HEK293 (cell line): ENCODE measurements around the gene SENP8.

Experiments used
- CTCF ChIA-PET: fragments of 350-600 bp; formaldehyde crosslinking; extraction: SDS; loops from one replicate; lab custom pipeline; 2021; ENCODE audit warnings: antibody characterized with exemption; lab: Yijun Ruan, JAX
- POLR2A ChIA-PET: fragments of 300-600 bp; formaldehyde crosslinking; extraction: SDS; loops from one replicate; lab custom pipeline; 2020; ENCODE audit warnings: antibody characterized with exemption, inconsistent platforms; lab: Yijun Ruan, JAX
- H3K27ac ChIP-seq: fragments of 200-500 bp; sonication (Bioruptor generic); 2 replicates; pipeline ENCODE4 v1.5.1; 2014; ENCODE audit warnings: low read depth, low read length, control low read depth, inconsistent platforms; ENCODE audit errors: extremely low read depth
- H3K36me3 ChIP-seq, 2 experiments: fragments of 200-500 bp in 1 of 2; sonication (Bioruptor generic) in 1 of 2; 1 replicate in 1 of 2; 2 replicates in 1 of 2; pipeline ENCODE4 v1.5.1; 2014 to 2017; ENCODE audit warnings: inconsistent platforms in 2 of 2, low read length in 2 of 2; ENCODE audit not compliant: control insufficient read depth in 2 of 2, insufficient read depth in 1 of 2
- H3K4me1 ChIP-seq: fragments of 200-500 bp; sonication (Bioruptor generic); 2 replicates; pipeline ENCODE4 v1.5.1; 2014; ENCODE audit warnings: mild to moderate bottlenecking, low read length, inconsistent platforms; ENCODE audit not compliant: control insufficient read depth, insufficient read depth
- H3K4me3 ChIP-seq: 2 replicates; pipeline ENCODE4 v1.5.1; 2011; ENCODE audit warnings: low read depth, mild to moderate bottlenecking, control low read depth, low read length, moderate library complexity
- H3K9me3 ChIP-seq: fragments of 200-500 bp; sonication (Bioruptor generic); 2 replicates; pipeline ENCODE4 v1.5.1; 2014; ENCODE audit warnings: low read depth, low read length, inconsistent platforms; ENCODE audit not compliant: control insufficient read depth, insufficient read depth
- CTCF ChIP-seq: fragments of 450-650 bp; formaldehyde crosslinking; IDR thresholded peaks from 2 replicates; pipeline ENCODE4 v1.5.1; 2016; ENCODE audit warnings: missing biosample characterization, missing genetic modification characterization
- GLIS2 ChIP-seq: fragments of 450-650 bp; formaldehyde crosslinking; IDR thresholded peaks from 2 replicates; pipeline ENCODE4 v1.5.1; 2016; ENCODE audit warnings: missing biosample characterization, missing genetic modification characterization
- OSR2 ChIP-seq: fragments of 450-650 bp; formaldehyde crosslinking; IDR thresholded peaks from 2 replicates; pipeline ENCODE4 v1.5.1; 2016; ENCODE audit warnings: missing biosample characterization, missing genetic modification characterization
- OVOL3 ChIP-seq: fragments of 450-650 bp; formaldehyde crosslinking; IDR thresholded peaks from 2 replicates; pipeline ENCODE4 v1.5.1; 2016; ENCODE audit warnings: missing biosample characterization, missing genetic modification characterization
- SETDB1 ChIP-seq: IDR thresholded peaks from one replicate; pipeline ENCODE4 v1.6.1; 2017; ENCODE audit warnings: mild to moderate bottlenecking, low read length, moderate library complexity, mixed read lengths; ENCODE audit not compliant: insufficient read length
- SP3 ChIP-seq: fragments of 450-650 bp; formaldehyde crosslinking; IDR thresholded peaks from 2 replicates; pipeline ENCODE4 v1.5.1; 2016; ENCODE audit warnings: missing biosample characterization, missing genetic modification characterization
- ZBTB20 ChIP-seq: fragments of 450-650 bp; formaldehyde crosslinking; IDR thresholded peaks from 2 replicates; pipeline ENCODE4 v1.5.1; 2016; ENCODE audit warnings: missing biosample characterization, missing genetic modification characterization
- ZBTB26 ChIP-seq: fragments of 450-650 bp; formaldehyde crosslinking; optimal IDR thresholded peaks from 2 replicates; pipeline ENCODE3; 2016; ENCODE audit warnings: missing biosample characterization, mild to moderate bottlenecking, missing genetic modification characterization
- ZFHX2 ChIP-seq: fragments of 450-650 bp; formaldehyde crosslinking; conservative IDR thresholded peaks from 2 replicates; pipeline ENCODE4 v1.5.1; 2016; ENCODE audit warnings: missing biosample characterization, missing genetic modification characterization
- ZNF157 ChIP-seq: fragments of 450-650 bp; formaldehyde crosslinking; IDR thresholded peaks from 2 replicates; pipeline ENCODE4 v1.5.1; 2016; ENCODE audit warnings: missing biosample characterization, missing genetic modification characterization
- ZNF214 ChIP-seq: fragments of 450-650 bp; formaldehyde crosslinking; IDR thresholded peaks from 2 replicates; pipeline ENCODE4 v1.5.1; 2017; ENCODE audit warnings: missing biosample characterization, mild to moderate bottlenecking, missing genetic modification characterization, borderline replicate concordance
- ZNF274 ChIP-seq, 2 experiments: fragments of 200-500 bp in 1 of 2; fragments of 450-650 bp in 1 of 2; sonication (Bioruptor generic) in 1 of 2; formaldehyde crosslinking in 1 of 2; IDR thresholded peaks; 2 replicates each; pipeline versions ENCODE4 v1.5.1 to v1.6.1; 2014 to 2016; ENCODE audit warnings: borderline replicate concordance in 1 of 2, inconsistent platforms in 1 of 2, low read length in 1 of 2, missing biosample characterization in 1 of 2, missing genetic modification characterization in 1 of 2
- ZNF341 ChIP-seq: fragments of 450-650 bp; formaldehyde crosslinking; IDR thresholded peaks from 2 replicates; pipeline ENCODE4; 2016; ENCODE audit warnings: low read depth, missing biosample characterization, missing genetic modification characterization
- ZNF37A ChIP-seq: fragments of 450-650 bp; IDR thresholded peaks from 2 replicates; pipeline ENCODE4 v1.5.1; 2018; ENCODE audit warnings: missing biosample characterization, missing genetic modification characterization
- ZNF514 ChIP-seq: fragments of 450-650 bp; formaldehyde crosslinking; IDR thresholded peaks from 2 replicates; pipeline ENCODE4 v1.5.1; 2016; ENCODE audit warnings: missing biosample characterization, missing genetic modification characterization
- ZNF560 ChIP-seq: fragments of 450-650 bp; formaldehyde crosslinking; IDR thresholded peaks from 2 replicates; pipeline ENCODE4 v1.5.1; 2017; ENCODE audit warnings: missing biosample characterization, missing genetic modification characterization, borderline replicate concordance
- ZNF596 ChIP-seq: fragments of 450-650 bp; IDR thresholded peaks from 2 replicates; pipeline ENCODE4 v1.5.0; 2018; ENCODE audit warnings: missing biosample characterization, mild to moderate bottlenecking, missing genetic modification characterization, moderate library complexity
- ZNF654 ChIP-seq: fragments of 450-650 bp; formaldehyde crosslinking; IDR thresholded peaks from 2 replicates; pipeline ENCODE4 v1.5.1; 2016; ENCODE audit warnings: low read depth, missing biosample characterization, missing genetic modification characterization
- ZNF670 ChIP-seq: fragments of 450-650 bp; formaldehyde crosslinking; IDR thresholded peaks from 2 replicates; pipeline ENCODE4 v1.5.1; 2016; ENCODE audit warnings: missing biosample characterization, missing genetic modification characterization, low read depth
- ZNF792 ChIP-seq: fragments of 450-650 bp; formaldehyde crosslinking; IDR thresholded peaks from 2 replicates; pipeline ENCODE4 v1.5.1; 2016; ENCODE audit warnings: missing biosample characterization, missing genetic modification characterization
- ZSCAN18 ChIP-seq: fragments of 450-650 bp; formaldehyde crosslinking; IDR thresholded peaks from 2 replicates; pipeline ENCODE4 v1.5.1; 2016; ENCODE audit warnings: missing biosample characterization, missing genetic modification characterization
- ZSCAN23 ChIP-seq: fragments of 450-650 bp; formaldehyde crosslinking; IDR thresholded peaks from 2 replicates; pipeline ENCODE4 v1.5.1; 2016; ENCODE audit warnings: missing biosample characterization, missing genetic modification characterization
- ZXDB ChIP-seq: fragments of 450-650 bp; formaldehyde crosslinking; IDR thresholded peaks from 2 replicates; pipeline ENCODE4 v1.5.1; 2016; ENCODE audit warnings: missing biosample characterization, missing genetic modification characterization

Gene SENP8

DNA sequence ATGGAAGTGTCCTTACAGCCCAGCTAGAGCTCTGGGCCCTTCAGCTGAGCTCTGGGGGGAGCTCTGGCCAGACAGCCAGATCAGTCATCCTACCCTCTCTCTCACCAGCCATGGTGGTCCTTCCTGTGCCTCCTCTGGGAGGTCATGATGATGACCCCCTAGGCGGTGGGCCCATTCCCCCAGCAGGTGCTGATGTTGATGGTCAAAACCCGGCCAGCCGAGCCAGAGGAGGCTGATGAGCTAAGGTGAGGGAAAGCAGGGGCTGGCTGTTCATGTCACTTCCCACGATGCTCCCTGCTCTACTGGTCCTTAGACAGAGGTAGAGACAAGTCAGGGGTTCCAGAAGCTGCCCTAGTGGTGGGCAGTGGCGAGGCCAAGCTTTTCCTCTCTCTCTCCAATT, 44.4 kb downstream of the SENP8 start:
- Histone ChIP-seq H3K4me1 (no peaks in the 10 kb centered on the region), H3K27ac (no peak overlapping the region), H3K9me3 (no peaks in the 10 kb centered on the region), H3K36me3 (no peaks in the 10 kb centered on the region), H3K4me3 (no peak overlapping the region)
- peak; percentile 46 for TF ChIP-seq GLIS2
- TF ChIP-seq CTCF (tag by site-specific recombination), result 0 out of 2 replicates have a peak, but pooled peaks have one; percentile 9
- TF ChIP-seq ZBTB20 (tag by site-specific recombination), result no peak
- CTCF ChIA-PET, result interaction anchor here (1.0 to 2.1 kb wide), 3 partner anchors 15 to 96 kb away, joined by 3 to 6 read pairs (median 5); no protein-coding TSS in a partner anchor
- POLR2A ChIA-PET, result no interaction called here

- ChIA-PET POLR2A (interaction anchor here (1.6 kb wide), 1 partner anchor 66 kb away, joined by 5 read pairs; no protein-coding TSS in a partner anchor), CTCF (interaction anchor here (0.6 to 5.1 kb wide), 8 partner anchors 8 to 434 kb away, joined by 3 to 30 read pairs (median 4); no protein-coding TSS in a partner anchor)
- Histone ChIP-seq H3K4me3 (no peak overlapping the region), H3K4me1 (peaks cover 3% of the 10 kb centered on the region; the same call in 1 of the 2 replicates), H3K9me3 (no peaks in the 10 kb centered on the region), H3K36me3 (no peaks in the 10 kb centered on the region)
- TF ChIP-seq ZNF560 (tag by site-specific recombination) (no peak), ZSCAN18 (no peak), OVOL3 (tag by site-specific recombination) (no peak), ZNF596 (no peak), ZNF157 (tag by site-specific recombination) (no peak), ZFHX2 (no peak), ZNF670 (tag by site-specific recombination) (no peak), ZNF37A (no peak), ZNF341 (no peak), ZBTB26 (tag by site-specific recombination) (no peak), ZXDB (tag by site-specific recombination) (no peak), SETDB1 (no peak), SP3 (tag by site-specific recombination) (no peak), ZNF792 (no peak), ZNF514 (no peak), ZSCAN23 (no peak), ZNF214 (tag by site-specific recombination) (no peak), OSR2 (tag by site-specific recombination) (no peak), ZNF654 (tag by site-specific recombination) (no peak), ZNF274 (IDR thresholded peaks at IDR 0.05; ENCODE audit: low read length) (no peak), ZNF274 (tag by site-specific recombination; IDR thresholded peaks at IDR 0.05; ENCODE audit: borderline replicate concordance) (no peak)
- TF ChIP-seq, all 188 proteins: peak for 0
- H3K27ac ChIP-seq, result no peak overlapping the region
Observed at GRCh38 chr15:72163719-72164118, 45.5 kb downstream of the SENP8 start.
